HepG2 (cell line): ENCODE results near the gene KCNT2.

Experiments used
- CHCHD3 ChIP-seq: sonication (generic); formaldehyde crosslinking; IDR thresholded peaks from 2 replicates; pipeline ENCODE4 v1.8.0; 2022; ENCODE audit warnings: mild to moderate bottlenecking, missing genetic modification reagents, moderate library complexity
- CTCF ChIP-seq: sonication (generic); formaldehyde crosslinking; IDR thresholded peaks from 2 replicates; pipeline ENCODE4 v1.5.0; 2020; ENCODE audit warnings: mild to moderate bottlenecking, missing genetic modification reagents, moderate library complexity
- HDAC2 ChIP-seq: sonication (generic); formaldehyde crosslinking; IDR thresholded peaks from 2 replicates; pipeline ENCODE4 v1.4.0; 2020; ENCODE audit warnings: missing genetic modification reagents
- HIVEP1 ChIP-seq: sonication (generic); formaldehyde crosslinking; IDR thresholded peaks from 2 replicates; pipeline ENCODE4 v1.4.0; 2020; ENCODE audit warnings: mild to moderate bottlenecking, missing genetic modification reagents
- KLF9 ChIP-seq: IDR thresholded peaks from 2 replicates; pipeline ENCODE4 v1.6.1; 2016; ENCODE audit warnings: low read depth
- PATZ1 ChIP-seq: sonication (generic); formaldehyde crosslinking; IDR thresholded peaks from 2 replicates; pipeline ENCODE4 v1.4.0; 2020; ENCODE audit warnings: missing genetic modification reagents
- ZNF432 ChIP-seq: sonication (generic); formaldehyde crosslinking; IDR thresholded peaks from 2 replicates; pipeline ENCODE4 v1.5.0; 2020; ENCODE audit warnings: missing genetic modification reagents, mild to moderate bottlenecking, borderline replicate concordance
- ZNF777 ChIP-seq: sonication (generic); formaldehyde crosslinking; IDR thresholded peaks from 2 replicates; pipeline ENCODE4 v1.4.0; 2020; ENCODE audit warnings: missing genetic modification reagents

GRCh38 chr1:196180847-196181593 lies 427.2 kb downstream of the KCNT2 start:
- TF ChIP-seq PATZ1: no peak
- no peak for TF ChIP-seq HIVEP1
- no peak for TF ChIP-seq CTCF (CRISPR knock-in tag)
- TF ChIP-seq KLF9 (CRISPR knock-in tag): no peak
- no peak for TF ChIP-seq CHCHD3 (CRISPR knock-in tag)
- TF ChIP-seq ZNF777 (CRISPR knock-in tag): no peak
- TF ChIP-seq ZNF432 (CRISPR knock-in tag): no peak
- TF ChIP-seq HDAC2 (CRISPR knock-in tag): no peak
